ENCODE results near the gene SMAD4. TPM values are rescaled to one million over a fixed set of nuclear protein-coding genes. Genes with fewer than 3 reads are reported as not detected.

Gene SMAD4
- total RNA-seq, 1 experiment from 2014 or later, result 172 TPM

GRCh38 chr18:50981381-50981780, 48.6 kb upstream of the SMAD4 start:
- no peaks in the 10 kb centered on the region for H3K27me3 ChIP-seq (ENCODE audit: insufficient read depth, low read length)
- no peaks in the 10 kb centered on the region for H3K79me2 ChIP-seq (ENCODE audit: insufficient read depth, low read length)
- no peak overlapping the region for H3T11ph ChIP-seq (ENCODE audit: low read length)
- no peak overlapping the region for H3K18ac ChIP-seq (ENCODE audit: insufficient read length, low read depth, low read length)
- H3K27ac ChIP-seq (ENCODE audit: insufficient read length, low read depth, low read length), result no peak overlapping the region
- Mint-ChIP-seq H3K27me3 (ENCODE audit: low read depth) (no peaks in the 10 kb centered on the region), H3K4me3 (no peak overlapping the region), H3K9me3 (peaks cover 17% of the 10 kb centered on the region in 2 experiments), H3K4me1 (peaks cover 6 to 7% of the 10 kb centered on the region in 2 experiments; a peak in 3 of 4 replicates), H3K36me3 (ENCODE audit: insufficient read depth in 1 of 3, low read depth in 3 of 3) (peaks cover 30 to 35% (median 30%) of the 10 kb centered on the region in 3 experiments), H3K27ac (no peak overlapping the region)
- H3K9me3 ChIP-seq (ENCODE audit: control insufficient read depth, low read depth, low read length), result peaks cover 7% of the 10 kb centered on the region
- no peak overlapping the region for H2BK15ac ChIP-seq (ENCODE audit: low read depth, low read length)
- WGBS (ENCODE audit: extremely low coverage, insufficient read length, low lambda C conversion rate), result no CpG with 5 or more reads among the region's 1 CpG
- H4K8ac ChIP-seq (replicated peaks; ENCODE audit: insufficient read length, low read depth, low read length), result no peak overlapping the region
- H3K79me1 ChIP-seq (ENCODE audit: insufficient read depth, low read depth, low read length, poor library complexity, severe bottlenecking), result no peaks in the 10 kb centered on the region
- no peak overlapping the region for H3K14ac ChIP-seq (ENCODE audit: insufficient read depth, low read length)
- no peaks in the 10 kb centered on the region for H4K20me1 ChIP-seq (ENCODE audit: control insufficient read depth, insufficient read depth, insufficient read length)
- H3K4me2 ChIP-seq (ENCODE audit: insufficient read depth, insufficient read length, low read length), result no peak overlapping the region
- H3K23me2 ChIP-seq (ENCODE audit: insufficient read length, low read depth, low read length, poor library complexity, severe bottlenecking), result no peaks in the 10 kb centered on the region
- H3K4me1 ChIP-seq (ENCODE audit: insufficient read depth, low read length), result no peaks in the 10 kb centered on the region
- no peak for DNase-seq
- H2BK5ac ChIP-seq (ENCODE audit: insufficient read length, low read length), result no peak overlapping the region
- H4K91ac ChIP-seq (ENCODE audit: insufficient read length, low read depth, low read length), result no peak overlapping the region
- no peak overlapping the region for H3K4ac ChIP-seq (ENCODE audit: low read depth, low read length)
- no peak overlapping the region for H4K5ac ChIP-seq (ENCODE audit: insufficient read length, low read depth, low read length)
- H2BK20ac ChIP-seq (ENCODE audit: low read depth, low read length, poor library complexity, severe bottlenecking), result no peak overlapping the region
- H3K56ac ChIP-seq (ENCODE audit: insufficient read length, low read depth, low read length), result no peak overlapping the region
- no peak overlapping the region for H3K9ac ChIP-seq (ENCODE audit: extremely low read depth, insufficient read length, low read length)
- H3K23ac ChIP-seq (ENCODE audit: insufficient read length, low read depth, low read length), result no peak overlapping the region
- H2AFZ ChIP-seq (ENCODE audit: low read length), result no peak overlapping the region
- no peak overlapping the region for H2AK5ac ChIP-seq (ENCODE audit: insufficient read length, low read length)
- H2BK12ac ChIP-seq (ENCODE audit: insufficient read length, low read depth, low read length), result no peak overlapping the region
- TF ChIP-seq CTCF (conservative IDR thresholded peaks at IDR 0.05), result no peak
- H2BK120ac ChIP-seq (ENCODE audit: low read depth, low read length, poor library complexity, severe bottlenecking), result no peak overlapping the region

Measured in H9 (cell line).